Liver (tissue), 3 donors: ENCODE results near the gene UGGT2.

ENCODE experiments used
- EGR1 ChIP-seq, 2 donors: IDR thresholded peaks; 2 replicates each; pipeline ENCODE4 v1.6.1; 2016 to 2018; ENCODE audit warnings: antibody characterized with exemption in 2 of 2, low read depth in 2 of 2
- MAX ChIP-seq: IDR thresholded peaks from 2 replicates; pipeline ENCODE4 v1.6.1; 2016; ENCODE audit warnings: antibody characterized with exemption
- YY1 ChIP-seq: IDR thresholded peaks from 2 replicates; pipeline ENCODE4 v1.6.1; 2016; ENCODE audit warnings: antibody characterized with exemption, mild to moderate bottlenecking
- ZBTB33 ChIP-seq: IDR thresholded peaks from 2 replicates; pipeline ENCODE4 v1.6.1; 2016; ENCODE audit warnings: antibody characterized with exemption
- TF ChIP-seq, protein P1 (sequence below): fragments of 150-350 bp; IDR thresholded peaks from 2 replicates; pipeline ENCODE4 v1.5.1; 2017; ENCODE audit warnings: improper control_type of control experiment, low read depth, low read length; ENCODE audit not compliant: missing input control
- donor health status: healthy.
- donor health status: healthy.

DNA sequence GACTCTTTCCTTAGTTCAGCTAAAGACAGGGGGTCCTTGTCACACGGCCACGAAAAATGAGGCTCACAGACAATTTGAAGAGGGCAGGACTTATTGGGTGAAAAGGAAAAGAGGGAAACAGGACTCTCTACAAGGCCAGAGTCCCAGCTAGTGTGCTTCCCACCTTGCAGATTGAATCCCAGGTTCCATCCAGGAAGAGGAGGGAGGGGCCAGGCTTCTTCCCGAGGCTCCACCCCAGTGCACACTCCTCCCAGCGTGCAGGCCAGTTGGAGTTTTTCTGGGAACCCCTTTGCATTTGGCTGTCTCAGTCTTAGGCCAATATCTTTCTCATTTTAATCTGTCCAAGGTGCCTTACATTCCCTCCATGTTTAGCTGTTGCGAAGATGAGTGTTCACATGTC lies 269.5 kb downstream of the UGGT2 start:
- TF ChIP-seq EGR1 (IDR thresholded peaks at IDR 0.05; ENCODE audit: low read depth in 2 of 2) (no peak), YY1 (no peak), ZBTB33 (no peak), MAX (no peak)
- TF ChIP-seq, protein P1, sequence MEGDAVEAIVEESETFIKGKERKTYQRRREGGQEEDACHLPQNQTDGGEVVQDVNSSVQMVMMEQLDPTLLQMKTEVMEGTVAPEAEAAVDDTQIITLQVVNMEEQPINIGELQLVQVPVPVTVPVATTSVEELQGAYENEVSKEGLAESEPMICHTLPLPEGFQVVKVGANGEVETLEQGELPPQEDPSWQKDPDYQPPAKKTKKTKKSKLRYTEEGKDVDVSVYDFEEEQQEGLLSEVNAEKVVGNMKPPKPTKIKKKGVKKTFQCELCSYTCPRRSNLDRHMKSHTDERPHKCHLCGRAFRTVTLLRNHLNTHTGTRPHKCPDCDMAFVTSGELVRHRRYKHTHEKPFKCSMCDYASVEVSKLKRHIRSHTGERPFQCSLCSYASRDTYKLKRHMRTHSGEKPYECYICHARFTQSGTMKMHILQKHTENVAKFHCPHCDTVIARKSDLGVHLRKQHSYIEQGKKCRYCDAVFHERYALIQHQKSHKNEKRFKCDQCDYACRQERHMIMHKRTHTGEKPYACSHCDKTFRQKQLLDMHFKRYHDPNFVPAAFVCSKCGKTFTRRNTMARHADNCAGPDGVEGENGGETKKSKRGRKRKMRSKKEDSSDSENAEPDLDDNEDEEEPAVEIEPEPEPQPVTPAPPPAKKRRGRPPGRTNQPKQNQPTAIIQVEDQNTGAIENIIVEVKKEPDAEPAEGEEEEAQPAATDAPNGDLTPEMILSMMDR, result no peak
